Measurements from ENCODE around the gene ILK.

The ILK gene

GRCh38 chr11:6572215-6572614, 31.4 kb upstream of the ILK start:
- no peak for DNase-seq (ENCODE audit: low read depth in 1 of 2, low spot score in 1 of 2)

- no peak for DNase-seq (ENCODE audit: low read depth in 1 of 2, low spot score in 1 of 2)
These were observed 28.5 kb upstream of the ILK start for GRCh38 chr11:6574816-6575715.

- no peak for DNase-seq (ENCODE audit: low read depth in 1 of 2, low spot score in 1 of 2)
These were observed 26.9 kb upstream of the ILK start for GRCh38 chr11:6576471-6577373.

GRCh38 chr11:6578134-6578533, 25.4 kb upstream of the ILK start:
- DNase-seq (ENCODE audit: low read depth in 1 of 2, low spot score in 1 of 2), result no peak

GRCh38 chr11:6579681-6580080, 23.9 kb upstream of the ILK start:
- DNase-seq (ENCODE audit: low read depth in 1 of 2, low spot score in 1 of 2), result no peak

GRCh38 chr11:6583584-6583983, 20.0 kb upstream of the ILK start:
- no peak for DNase-seq (ENCODE audit: low read depth in 1 of 2, low spot score in 1 of 2)

- DNase-seq (ENCODE audit: low read depth in 1 of 2, low spot score in 1 of 2), result no peak
These were observed 19.0 kb upstream of the ILK start for GRCh38 chr11:6584528-6584927.

GRCh38 chr11:6586434-6587359, 16.9 kb upstream of the ILK start:
- no peak for DNase-seq (ENCODE audit: low read depth in 1 of 2, low spot score in 1 of 2)

- no peak for DNase-seq (ENCODE audit: low read depth in 1 of 2, low spot score in 1 of 2)
These were observed 16.1 kb upstream of the ILK start for GRCh38 chr11:6587360-6587953.

- DNase-seq (ENCODE audit: low read depth in 1 of 2, low spot score in 1 of 2), result no peak
These were observed 15.6 kb upstream of the ILK start for GRCh38 chr11:6588018-6588417.

GRCh38 chr11:6594142-6594768, 9.3 kb upstream of the ILK start:
- no peak for DNase-seq (ENCODE audit: low read depth in 1 of 2, low spot score in 1 of 2)

- no peak for DNase-seq (ENCODE audit: low read depth in 1 of 2, low spot score in 1 of 2)
These were observed 7.2 kb upstream of the ILK start for GRCh38 chr11:6596239-6596877.

GRCh38 chr11:6598555-6598954, 5.0 kb upstream of the ILK start:
- DNase-seq (ENCODE audit: low read depth in 1 of 2, low spot score in 1 of 2), result no peak

GRCh38 chr11:6599449-6599848, 4.1 kb upstream of the ILK start:
- DNase-seq (ENCODE audit: low read depth in 1 of 2, low spot score in 1 of 2), result no peak

- no peak for DNase-seq (ENCODE audit: low read depth in 1 of 2, low spot score in 1 of 2)
These were observed 3.6 kb upstream of the ILK start for GRCh38 chr11:6599881-6600390.

- no peak for DNase-seq (ENCODE audit: low read depth in 1 of 2, low spot score in 1 of 2)
These were observed 2.5 kb upstream of the ILK start for GRCh38 chr11:6601041-6601461.

- no peak for DNase-seq (ENCODE audit: low read depth in 1 of 2, low spot score in 1 of 2)
These were observed 1.3 kb upstream of the ILK start for GRCh38 chr11:6602096-6602940.

- DNase-seq (ENCODE audit: low read depth in 1 of 2, low spot score in 1 of 2), result no peak
These were observed 580 bp downstream of the ILK start for GRCh38 chr11:6604081-6604626.

Data from activated CD4-positive, alpha-beta T cell treated with anti-CD3 and anti-CD28 coated beads, Interleukin-2, amount 50 U/mL, for 24 hours (primary cell).